HFFc6 (cell line): ENCODE data around the gene CKAP4. TPM values are rescaled to one million over a fixed set of nuclear protein-coding genes. Genes with fewer than 3 reads are reported as not detected.

Source experiments
- DNase-seq: peaks from one replicate; pipeline ENCODE4 v3.0.0-alpha.2; 2018
- H3K27ac Mint-ChIP-seq: 2 replicates; pipeline ENCODE4 v1.8.0; 2020; ENCODE audit warnings: mild to moderate bottlenecking, mixed read lengths
- H3K27me3 Mint-ChIP-seq: 2 replicates; pipeline ENCODE4 v1.8.0; 2021; ENCODE audit warnings: mild to moderate bottlenecking, moderate library complexity, mixed read lengths; ENCODE audit not compliant: insufficient read depth
- H3K36me3 Mint-ChIP-seq: 2 replicates; pipeline ENCODE4 v1.8.0; 2021; ENCODE audit warnings: low read depth, mixed read lengths
- H3K4me1 Mint-ChIP-seq: 2 replicates; pipeline ENCODE4 v1.8.0; 2020; ENCODE audit warnings: low read depth, mixed read lengths
- H3K4me3 Mint-ChIP-seq: 2 replicates; pipeline ENCODE4 v1.8.0; 2020; ENCODE audit warnings: mild to moderate bottlenecking, moderate library complexity, mixed read lengths
- H3K9me3 Mint-ChIP-seq: 2 replicates; pipeline ENCODE4 v1.8.0; 2020; ENCODE audit warnings: mild to moderate bottlenecking, mixed read lengths
- CTCF ChIP-seq: fragments of 200-600 bp; sonication (generic); IDR thresholded peaks from 2 replicates; pipeline ENCODE4 v1.5.0; 2021; ENCODE audit warnings: antibody characterized with exemption, mild to moderate bottlenecking
- long read RNA-seq: library from polyadenylated mRNA; unstranded; transcript quantifications from one replicate; pipeline ENCODE4 v2.0.0, GENCODE V29; 2019
- total RNA-seq, 6 experiments: library from RNA; stranded (reverse); fragmentation: NEBNext Ultra II Directional; extraction: Animal tissue kit (Norgen Biotek cat#: 25700); gene quantifications; 2 replicates in 1 of 6; 3 replicates in 5 of 6; pipeline ENCODE4 v1.2.3, GENCODE V29; 2021

CKAP4 gene
- total RNA-seq = 100 to 1,000 TPM; 521 to 616 (median 544) TPM
- long read RNA-seq, transcript CKAP4-201 (2 exons, 3,093 nt) = major isoform, 270 of 391 reads
- long read RNA-seq, partial matches to known transcripts = 0 of 391 reads
- long read RNA-seq, other reads (novel, unspliced or antisense) = 121 of 391 reads

GRCh38 chr12:106247674-106248311 is at the start of gene CKAP4:
Gene CKAP4, minus strand, starts transcription at chr12:106248020. Its CDS starts 169 bp downstream, at chr12:106247851.
- peak within 1 kb of the TSS; percentile 93 for H3K27ac Mint-ChIP-seq

GRCh38 chr12:106297075-106297474 is 49.3 kb upstream of the CKAP4 start:
- no peak for DNase-seq
- Mint-ChIP-seq H3K36me3 (no peaks in the 10 kb centered on the region), H3K27me3 (no peaks in the 10 kb centered on the region), H3K4me1 (peaks cover 41% of the 10 kb centered on the region), H3K9me3 (no peaks in the 10 kb centered on the region), H3K27ac (0 out of 2 replicates have a peak overlapping the region, but pooled peaks have one; percentile 90), H3K4me3 (no peak overlapping the region)
- no peak for TF ChIP-seq CTCF

More at GRCh38 chr12:106247674-106248311, at the start of gene CKAP4:
- no peaks in the 10 kb centered on the region for H3K9me3 Mint-ChIP-seq
- peaks cover 23% of the 10 kb centered on the region for H3K36me3 Mint-ChIP-seq
- peaks cover 3% of the 10 kb centered on the region; the same call in 1 of the 2 replicates for H3K27me3 Mint-ChIP-seq
- H3K4me1 Mint-ChIP-seq = peaks cover 61% of the 10 kb centered on the region
- peak within 1 kb of the TSS; percentile 88 for H3K4me3 Mint-ChIP-seq
- no peak for TF ChIP-seq CTCF
- peak; percentile 43 for DNase-seq

- peak; percentile 96 for DNase-seq
- H3K27me3 Mint-ChIP-seq = no peaks in the 10 kb centered on the region
- TF ChIP-seq CTCF = no peak
- H3K4me3 Mint-ChIP-seq = peak overlapping the region; percentile 59
- no peaks in the 10 kb centered on the region for H3K36me3 Mint-ChIP-seq
- peaks cover 34% of the 10 kb centered on the region for H3K4me1 Mint-ChIP-seq
- H3K27ac Mint-ChIP-seq = peak overlapping the region; percentile 90
- no peaks in the 10 kb centered on the region for H3K9me3 Mint-ChIP-seq
These were observed 48.5 kb upstream of the CKAP4 start for GRCh38 chr12:106296179-106296877.

DNA sequence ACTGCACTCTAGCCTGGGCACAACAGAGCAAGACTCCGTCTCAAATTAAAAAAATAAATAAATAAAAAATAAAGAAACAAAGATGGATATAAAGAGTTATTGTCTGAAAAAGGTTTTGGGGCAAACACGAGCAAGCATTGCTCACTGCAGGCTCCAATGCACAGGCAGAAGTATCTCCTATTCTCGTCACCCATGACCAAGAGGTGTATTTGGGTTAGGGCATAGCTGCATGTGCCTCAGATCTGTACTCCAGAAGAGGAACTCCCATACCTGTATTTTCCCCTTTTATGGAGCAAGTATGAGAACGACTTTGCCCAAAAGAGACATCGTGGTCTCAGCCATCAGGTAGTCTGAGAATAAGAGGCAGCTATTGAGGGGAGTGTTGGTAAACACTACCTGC is 44.5 kb upstream of the CKAP4 start:
- no peak for TF ChIP-seq CTCF
- Mint-ChIP-seq H3K27me3 (no peaks in the 10 kb centered on the region; the same call in 1 of the 2 replicates), H3K27ac (no peak overlapping the region), H3K4me1 (peaks cover 45% of the 10 kb centered on the region), H3K9me3 (no peaks in the 10 kb centered on the region), H3K4me3 (no peak overlapping the region), H3K36me3 (no peaks in the 10 kb centered on the region)
- no peak for DNase-seq

- no peaks in the 10 kb centered on the region for H3K9me3 Mint-ChIP-seq
- H3K4me3 Mint-ChIP-seq = no peak overlapping the region
- H3K4me1 Mint-ChIP-seq = peaks cover 45% of the 10 kb centered on the region
- TF ChIP-seq CTCF = no peak
- H3K27me3 Mint-ChIP-seq = no peaks in the 10 kb centered on the region; the same call in 1 of the 2 replicates
- H3K36me3 Mint-ChIP-seq = no peaks in the 10 kb centered on the region
- no peak overlapping the region for H3K27ac Mint-ChIP-seq
- DNase-seq = no peak
These were observed 43.5 kb upstream of the CKAP4 start for GRCh38 chr12:106291342-106291741.
